Spinal cord (tissue), 10 donors: ENCODE data around the gene CELF4. TPM values are rescaled to one million over a fixed set of nuclear protein-coding genes. Genes with fewer than 3 reads are reported as not detected.

ENCODE experiments used
- DNase-seq, 6 donors: peaks; one replicate each; pipeline versions ENCODE4 v3.0.0 to v3.0.0-alpha.2; 2013 to 2015; ENCODE audit warnings: low spot score in 6 of 6, low read depth in 4 of 6
- H3K27ac ChIP-seq: one replicate; pipeline ENCODE4 v1.5.1; 2013; ENCODE audit warnings: low read depth, low read length, control low read depth
- H3K27me3 ChIP-seq: one replicate; pipeline ENCODE4 v1.6.1; 2013; ENCODE audit warnings: low read length; ENCODE audit not compliant: control insufficient read depth, insufficient read depth
- H3K36me3 ChIP-seq: one replicate; pipeline ENCODE4 v1.6.1; 2013; ENCODE audit warnings: low read length; ENCODE audit not compliant: control insufficient read depth, insufficient read depth
- H3K4me1 ChIP-seq: one replicate; pipeline ENCODE4 v1.6.1; 2013; ENCODE audit warnings: low read length; ENCODE audit not compliant: control insufficient read depth, insufficient read depth
- H3K4me3 ChIP-seq: one replicate; pipeline ENCODE4 v1.5.1; 2013; ENCODE audit warnings: low read depth, low read length, control low read depth
- H3K9me3 ChIP-seq: one replicate; pipeline ENCODE4 v1.6.1; 2013; ENCODE audit warnings: low read length; ENCODE audit not compliant: control insufficient read depth, insufficient read depth
- WGBS: methylation state at CpG from one replicate; pipeline ENCODE4 v1.1.5; 2013; ENCODE audit warnings: missing lambda C conversion rate; ENCODE audit not compliant: insufficient coverage; 5-methylcytosine and 5-hydroxymethylcytosine counted together
- polyA plus RNA-seq, 2 donors: library from polyadenylated mRNA; unstranded; fragments of 120-200 nt; gene quantifications; one replicate each; pipeline ENCODE4 v1.2.1, GENCODE V29; 2013; ENCODE audit not compliant: insufficient read length in 2 of 2
- total RNA-seq, 2 donors: library from RNA; depleted of rRNA in 1 of 2; stranded (reverse); fragments of 120-200 nt in 1 of 2; fragments of >200 nt in 1 of 2; gene quantifications; one replicate each; pipeline versions ENCODE4 v1.2.3 to v1.2.4, GENCODE V29; 2013 to 2014
- donor health status: healthy.

CELF4 gene
- total and polyA plus RNA-seq, 4 donors: 26.6 to 139 (median 89.9) TPM

- H3K4me3 ChIP-seq: no peak overlapping the region
- WGBS: no CpG with 5 or more reads among the region's 4 CpGs
These were observed 343.1 kb downstream of the CELF4 start for GRCh38 chr18:37222354-37222998.

GRCh38 chr18:37219257-37219656 lies 346.3 kb downstream of the CELF4 start:
- no peaks in the 10 kb centered on the region for H3K27me3 ChIP-seq
- no peak for DNase-seq
- WGBS: 62% methylated on average over 7 of the region's 7 CpGs
- no peaks in the 10 kb centered on the region for H3K9me3 ChIP-seq
- H3K4me1 ChIP-seq: no peaks in the 10 kb centered on the region
- H3K4me3 ChIP-seq: no peak overlapping the region
- H3K27ac ChIP-seq: no peak overlapping the region
- no peaks in the 10 kb centered on the region for H3K36me3 ChIP-seq

More at GRCh38 chr18:37222354-37222998, 343.1 kb downstream of the CELF4 start:
- no peak for DNase-seq
- no peaks in the 10 kb centered on the region for H3K27me3 ChIP-seq
- no peaks in the 10 kb centered on the region for H3K4me1 ChIP-seq
- H3K27ac ChIP-seq: no peak overlapping the region
- no peaks in the 10 kb centered on the region for H3K9me3 ChIP-seq
- no peaks in the 10 kb centered on the region for H3K36me3 ChIP-seq

DNA sequence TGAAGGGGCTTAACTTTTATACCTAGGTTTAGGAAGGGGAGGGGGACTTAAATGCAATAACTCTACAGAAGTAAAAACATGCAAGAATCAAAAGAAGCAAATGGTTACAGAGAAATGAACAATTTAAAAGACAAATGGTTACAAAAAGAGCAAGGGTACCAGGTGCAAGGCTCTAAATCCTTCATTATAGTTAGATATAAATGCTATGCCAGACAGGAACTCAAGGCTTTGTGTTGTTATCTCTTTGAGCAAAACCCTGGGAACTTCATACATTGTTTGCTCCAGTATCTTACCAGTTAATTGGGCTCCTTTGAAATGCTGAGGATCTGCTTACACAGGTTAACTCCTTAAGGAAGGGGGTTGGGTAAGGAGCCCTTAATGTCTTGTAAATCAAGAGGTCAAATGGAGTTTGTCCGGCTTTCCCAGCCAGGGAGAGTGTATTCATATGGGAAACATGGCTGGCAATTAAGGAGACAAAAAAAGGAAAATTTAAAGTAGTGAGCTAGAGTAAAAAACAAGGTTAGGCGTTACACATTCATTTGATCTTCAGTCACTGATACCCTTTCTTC lies 347.5 kb downstream of the CELF4 start:
- H3K27ac ChIP-seq: no peak overlapping the region
- no peaks in the 10 kb centered on the region for H3K36me3 ChIP-seq
- H3K4me1 ChIP-seq: no peaks in the 10 kb centered on the region
- H3K27me3 ChIP-seq: no peaks in the 10 kb centered on the region
- DNase-seq: no peak
- no peaks in the 10 kb centered on the region for H3K9me3 ChIP-seq
- WGBS: 25% methylated on average over 1 of the region's 2 CpGs
- no peak overlapping the region for H3K4me3 ChIP-seq

DNA sequence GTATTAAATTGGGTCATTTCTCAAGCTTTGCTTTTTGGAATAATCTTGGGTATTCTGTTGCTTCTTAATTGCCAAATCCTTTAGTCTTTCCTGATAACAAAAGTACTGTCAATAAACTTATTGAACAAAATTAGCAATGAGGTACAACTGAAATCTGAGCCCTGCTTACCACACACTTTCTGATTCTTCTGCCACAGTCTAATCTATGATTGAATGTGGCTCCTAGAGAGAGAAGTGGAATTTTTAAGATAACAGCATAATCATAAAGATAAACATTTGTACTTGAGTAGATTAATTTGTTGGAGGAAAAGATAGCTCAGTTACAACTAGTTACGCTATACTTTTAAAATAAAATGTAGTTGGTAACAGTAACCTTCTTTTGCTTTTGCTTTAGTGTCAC lies 354.8 kb downstream of the CELF4 start:
- Histone ChIP-seq H3K27ac (no peak overlapping the region), H3K4me3 (no peak overlapping the region), H3K4me1 (no peaks in the 10 kb centered on the region), H3K36me3 (no peaks in the 10 kb centered on the region), H3K9me3 (no peaks in the 10 kb centered on the region), H3K27me3 (no peaks in the 10 kb centered on the region)
- no CpG with 5 or more reads among the region's 1 CpG for WGBS
- no peak for DNase-seq

DNA sequence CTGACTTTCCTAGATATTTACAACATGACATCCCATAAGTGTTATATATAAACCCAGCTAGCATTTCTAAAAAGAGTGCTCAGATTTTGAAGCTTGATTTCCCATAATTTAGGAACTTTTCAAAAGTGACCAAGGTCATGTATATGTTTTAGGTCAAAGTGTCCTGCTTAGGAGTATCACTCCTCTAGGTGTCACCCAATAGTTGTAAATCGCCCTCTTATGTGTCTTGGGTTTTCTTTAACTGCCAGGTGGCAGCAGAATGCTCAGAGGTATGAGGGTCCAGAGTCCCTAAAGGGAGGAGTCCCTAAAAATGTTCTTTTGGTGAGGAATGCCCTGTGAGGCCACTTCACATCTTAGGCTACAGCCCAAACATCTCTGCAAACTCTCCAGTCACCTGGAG lies 358.3 kb downstream of the CELF4 start:
- DNase-seq: no peak
- no peaks in the 10 kb centered on the region for H3K27me3 ChIP-seq
- no CpG with 5 or more reads among the region's 1 CpG for WGBS

DNA sequence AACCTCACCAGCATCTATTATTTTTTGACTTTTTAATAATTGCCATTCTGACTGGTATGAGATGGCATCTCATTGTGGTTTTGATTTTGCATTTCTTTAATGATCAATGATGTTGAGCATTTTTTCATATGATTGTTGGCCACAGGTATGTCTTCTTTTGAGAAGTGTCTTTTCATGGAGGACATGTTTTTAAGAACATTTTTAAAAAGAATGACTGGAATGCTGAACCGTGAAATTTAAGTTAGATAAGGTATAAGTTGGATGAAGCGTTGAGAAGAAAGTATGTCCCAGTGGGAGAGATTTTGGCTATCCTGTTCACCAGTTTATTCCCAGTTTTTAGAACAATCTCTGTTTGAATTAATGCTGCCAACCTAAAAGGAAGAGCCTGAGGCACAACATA lies 365.9 kb downstream of the CELF4 start:
- H3K9me3 ChIP-seq: peaks cover 6% of the 10 kb centered on the region
- WGBS: 100% methylated on average over 2 of the region's 2 CpGs
- no peaks in the 10 kb centered on the region for H3K4me1 ChIP-seq
- H3K27ac ChIP-seq: no peak overlapping the region
- no peaks in the 10 kb centered on the region for H3K36me3 ChIP-seq
- no peaks in the 10 kb centered on the region for H3K27me3 ChIP-seq
- no peak for DNase-seq
- no peak overlapping the region for H3K4me3 ChIP-seq

More for the DNA sequence above, 358.3 kb downstream of the CELF4 start:
- no peak overlapping the region for H3K4me3 ChIP-seq
- H3K9me3 ChIP-seq: peaks cover 5% of the 10 kb centered on the region
- H3K4me1 ChIP-seq: no peaks in the 10 kb centered on the region
- H3K27ac ChIP-seq: no peak overlapping the region
- no peaks in the 10 kb centered on the region for H3K36me3 ChIP-seq
